Measurements from ENCODE around the gene KCNG2.

The KCNG2 gene

GRCh38 chr18:79945118-79946042 lies 147.6 kb downstream of the KCNG2 start:
- no peak for DNase-seq

GRCh38 chr18:79947054-79947755 lies 149.5 kb downstream of the KCNG2 start:
- no peak for DNase-seq

GRCh38 chr18:79947881-79948610 lies 150.3 kb downstream of the KCNG2 start:
- no peak for DNase-seq

- DNase-seq = no peak
Measured at GRCh38 chr18:79948719-79949411, 151.1 kb downstream of the KCNG2 start.
